Measurements from ENCODE around the gene HEY2. TPM values are rescaled to one million over a fixed set of nuclear protein-coding genes. Genes with fewer than 3 reads are reported as not detected.
"Not testable (repeated sequence)": the region's sequence is repeated elsewhere in the genome, so short reads cannot be mapped to it uniquely, and the experiment has no call there.

Gene HEY2
- total RNA-seq, 1 donor from 2014 or later, result 2.3 TPM

DNA sequence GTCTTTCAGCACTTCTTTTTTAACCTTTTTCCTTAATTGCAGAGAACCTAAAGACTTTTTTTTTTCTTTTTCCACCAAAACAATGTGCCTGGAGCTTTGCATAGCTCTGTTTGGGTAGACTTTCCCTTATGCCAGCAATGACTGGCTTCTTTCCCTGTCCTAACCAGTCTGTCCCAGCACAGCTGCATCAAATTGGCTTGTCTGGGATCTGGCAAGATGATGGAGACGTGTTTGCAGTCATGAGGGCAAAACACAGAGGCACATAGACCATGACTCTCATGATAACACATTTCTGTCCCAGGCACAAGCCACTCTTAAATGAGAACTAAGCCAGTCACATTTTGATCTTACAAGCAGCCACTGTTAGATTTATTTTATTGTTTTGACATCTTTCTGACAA lies 16.5 kb downstream of the HEY2 start:
- DNase-seq (ENCODE audit: low spot score), result no peak
- ATAC-seq, result no peak

DNA sequence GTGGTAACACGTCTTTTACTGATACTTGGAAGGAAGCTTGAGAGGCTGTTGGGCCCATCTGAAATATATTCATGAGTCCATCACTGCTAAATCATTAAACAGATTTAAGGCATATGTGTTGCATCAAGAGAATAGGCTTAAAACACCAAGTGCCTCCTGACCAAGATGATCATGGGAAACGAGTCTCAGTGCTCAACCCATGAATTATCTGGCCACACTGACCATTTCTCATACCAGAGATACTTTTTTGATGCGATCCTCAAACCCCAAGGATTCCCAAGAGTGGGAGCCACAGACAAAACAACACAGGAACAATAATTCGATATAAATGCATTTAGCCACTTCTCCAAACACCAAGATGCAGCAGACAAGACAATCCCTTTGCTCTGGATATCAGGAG lies 17.2 kb downstream of the HEY2 start:
- ATAC-seq (no peak), DNase-seq (ENCODE audit: low spot score) (no peak)

DNA sequence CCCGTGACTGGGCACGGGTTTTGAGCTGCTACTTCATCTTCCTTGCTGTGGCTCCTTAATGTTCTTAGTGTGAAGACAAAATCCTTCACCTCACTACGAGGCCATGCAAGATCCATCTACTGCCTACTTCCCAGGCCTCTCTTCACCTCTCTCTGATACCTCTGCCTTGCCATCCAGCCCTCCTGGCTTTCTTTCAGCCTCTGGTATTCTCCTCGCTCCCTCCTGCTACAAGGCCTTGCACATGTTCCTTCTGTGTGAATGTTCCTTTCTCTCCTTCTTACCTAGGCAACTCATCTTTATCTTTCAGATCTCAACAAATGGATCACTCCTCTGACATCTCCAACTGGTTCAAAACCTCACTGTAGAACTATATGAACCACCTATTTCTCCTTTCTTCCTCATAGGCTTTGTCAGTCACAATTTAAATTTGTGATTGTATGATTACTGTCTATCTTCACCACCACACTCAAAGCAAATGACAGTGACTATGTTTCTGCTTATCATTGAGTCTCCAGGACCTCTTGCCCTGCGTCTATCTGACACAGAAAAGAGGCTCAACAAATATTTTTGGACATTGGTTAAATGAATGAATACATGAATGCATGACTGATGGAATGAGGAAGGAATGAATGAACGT lies 19.8 kb downstream of the HEY2 start:
- no peak for ATAC-seq

DNA sequence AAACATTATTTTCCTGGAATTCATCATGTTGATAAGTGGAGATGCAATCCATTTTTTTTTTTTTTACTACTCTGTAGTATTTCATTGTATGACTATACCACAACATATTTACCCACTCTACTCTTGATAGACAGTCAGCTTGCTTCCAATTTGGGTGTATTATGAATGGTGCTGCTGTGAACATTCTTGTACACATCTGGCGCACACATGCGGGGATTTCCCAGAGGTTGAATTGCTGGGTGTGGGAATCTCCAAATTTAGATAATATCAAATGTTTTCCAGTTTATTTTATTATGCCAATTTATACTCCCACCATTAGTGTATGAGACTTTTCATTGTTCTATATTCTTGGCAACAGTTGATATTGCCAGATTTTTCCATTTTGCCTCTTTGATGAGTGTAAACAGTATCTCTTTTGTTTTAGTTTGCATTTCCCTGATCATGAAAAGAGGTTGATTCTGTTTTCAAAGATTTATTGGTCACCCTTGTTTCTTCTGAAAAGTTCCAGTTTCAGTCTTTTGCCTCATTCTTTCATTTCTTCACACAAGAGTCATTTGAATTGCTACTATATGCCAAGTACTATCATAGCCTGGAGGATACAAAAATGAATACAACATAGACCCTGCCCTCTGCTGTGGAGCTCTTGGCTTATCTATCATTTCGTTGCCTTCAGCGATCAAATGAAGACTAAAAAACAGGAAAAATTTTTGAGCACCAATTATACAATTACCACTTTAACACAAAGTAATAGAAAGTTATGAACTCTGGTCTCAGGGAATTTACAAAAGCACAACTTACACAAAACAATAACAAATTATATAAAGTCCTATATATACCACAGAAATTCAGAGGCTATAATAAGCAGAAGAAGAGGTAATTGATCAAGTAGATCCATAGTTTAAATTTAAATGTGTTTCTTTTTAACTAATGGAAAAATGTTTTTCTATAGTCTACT lies 24.2 kb downstream of the HEY2 start:
- no peak for DNase-seq (ENCODE audit: low spot score)
- no peak for ATAC-seq

More for the DNA sequence above, 19.8 kb downstream of the HEY2 start:
- DNase-seq (ENCODE audit: low spot score), result no peak

DNA sequence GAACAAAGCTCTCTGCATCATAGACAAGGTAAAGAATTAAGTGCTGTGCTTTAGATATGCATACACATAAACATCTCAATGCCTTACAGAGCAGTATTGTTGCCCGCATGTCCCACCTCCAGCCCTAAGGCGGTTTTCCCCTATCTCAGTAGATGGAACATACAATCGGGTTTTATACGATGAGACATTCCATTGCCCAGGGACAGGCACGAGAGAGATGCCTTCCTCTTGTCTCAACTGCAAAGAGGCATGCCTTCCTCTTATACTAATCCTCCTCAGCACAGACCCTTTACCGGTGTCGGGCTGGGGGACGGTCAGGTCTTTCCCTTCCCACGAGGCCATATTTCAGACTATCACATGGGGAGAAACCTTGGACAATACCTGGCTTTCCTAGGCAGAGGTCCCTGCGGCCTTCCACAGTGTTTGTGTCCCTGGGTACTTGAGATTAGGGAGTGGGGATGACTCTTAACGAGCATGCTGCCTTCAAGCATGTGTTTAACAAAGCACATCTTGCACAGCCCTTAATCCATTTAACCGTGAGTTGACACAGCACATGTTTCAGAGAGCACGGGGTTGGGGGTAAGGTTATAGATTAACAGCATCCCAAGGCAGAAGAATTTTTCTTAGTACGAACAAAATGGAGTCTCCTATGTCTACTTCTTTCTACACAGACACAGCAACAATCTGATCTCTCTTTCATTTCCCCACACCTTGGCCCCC lies 26.8 kb downstream of the HEY2 start:
- not testable (repeated sequence) for ATAC-seq; DNase-seq (ENCODE audit: low spot score)

DNA sequence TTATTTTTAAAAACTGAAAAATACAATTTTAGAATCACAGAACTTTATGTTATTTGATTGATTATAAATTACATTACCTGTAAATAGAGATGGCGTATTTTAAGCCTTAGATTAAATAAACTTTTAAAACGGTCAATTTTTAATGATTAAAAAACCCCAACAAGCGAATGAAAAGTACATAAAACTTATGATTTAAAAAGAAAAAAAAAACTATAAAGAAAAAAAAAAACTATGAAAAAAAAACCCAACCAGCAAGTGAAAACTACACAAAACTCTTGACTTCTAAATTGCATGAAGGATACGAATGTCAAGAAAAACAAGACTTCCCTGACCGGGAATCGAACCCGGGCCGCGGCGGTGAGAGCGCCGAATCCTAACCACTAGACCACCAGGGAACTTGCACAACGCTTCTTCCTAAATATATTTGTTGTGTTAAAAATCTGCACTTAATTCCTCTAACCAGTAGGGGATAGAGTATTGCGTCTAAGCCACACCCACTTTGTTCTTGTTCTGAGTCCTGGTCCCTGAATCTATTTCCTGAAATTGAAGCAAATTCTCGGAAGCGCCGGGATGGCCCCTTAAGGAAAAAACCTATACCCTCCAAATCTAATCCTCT lies 30.6 kb downstream of the HEY2 start:
- DNase-seq (ENCODE audit: low spot score) (peak; percentile 86), ATAC-seq (peak; percentile 93)

DNA sequence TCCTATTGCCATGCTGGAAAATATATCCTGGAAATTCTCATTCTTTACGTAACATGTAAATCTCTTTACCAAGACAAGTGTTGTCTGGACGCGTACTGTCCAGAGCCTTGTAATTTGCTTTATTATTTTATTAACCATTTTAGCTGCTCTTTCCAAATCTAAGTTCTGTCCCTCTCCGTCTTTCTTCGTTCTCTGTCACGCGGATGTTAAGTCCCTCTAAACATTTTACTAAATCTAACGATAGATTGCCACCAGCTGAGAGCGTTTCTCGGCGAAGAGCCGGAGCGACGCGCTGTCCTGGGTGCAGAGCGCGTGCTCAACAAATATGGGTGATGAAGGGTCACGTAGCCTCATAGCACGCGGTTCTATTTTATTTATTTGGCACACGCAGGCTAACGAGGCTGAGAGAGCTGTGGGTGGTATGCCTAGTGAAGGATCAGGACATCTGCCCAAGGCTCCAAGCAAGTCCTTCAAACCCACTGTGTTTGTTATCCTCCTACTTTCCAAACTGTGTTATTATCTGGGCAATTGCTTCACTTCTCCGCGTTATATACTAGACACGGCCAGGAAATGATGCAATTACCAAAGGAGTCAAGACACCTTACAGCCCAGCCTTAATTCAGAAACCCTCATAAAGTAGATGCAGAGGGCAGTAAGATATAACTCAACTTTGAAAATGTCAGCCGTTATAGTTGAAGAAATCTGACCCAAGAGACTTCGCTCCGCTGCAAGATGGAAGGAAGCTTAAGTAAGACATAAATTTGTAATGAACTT lies 31.3 kb downstream of the HEY2 start:
- peak; percentile 69 for DNase-seq (ENCODE audit: low spot score)
- ATAC-seq, result peak; percentile 89

DNA sequence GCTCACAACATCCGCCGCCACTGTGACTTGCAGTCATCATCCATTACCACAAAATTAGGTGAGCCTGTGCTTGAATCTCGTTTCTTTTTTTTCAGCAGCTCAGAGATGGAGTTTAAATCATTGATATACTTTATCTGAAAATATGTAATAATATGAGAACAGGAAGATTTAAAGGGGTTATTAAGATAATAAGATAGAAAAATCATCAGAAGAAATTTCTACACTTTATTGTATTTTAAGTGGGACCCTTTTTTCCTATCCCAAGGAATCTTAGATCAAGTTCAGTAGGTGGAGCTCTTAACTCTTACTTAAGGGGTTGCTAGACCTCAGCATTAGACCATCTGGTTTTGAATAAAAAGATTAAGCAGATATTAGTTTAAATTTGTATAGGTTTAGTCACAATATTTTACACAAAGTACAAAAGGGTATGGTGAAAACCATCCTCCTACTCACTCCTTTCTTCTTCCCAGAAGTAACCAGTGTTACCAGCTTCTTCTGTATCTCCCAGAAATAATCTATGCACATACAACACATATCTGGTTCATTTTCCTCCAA lies 32.0 kb downstream of the HEY2 start:
- ATAC-seq (no peak), DNase-seq (ENCODE audit: low spot score) (no peak)

DNA sequence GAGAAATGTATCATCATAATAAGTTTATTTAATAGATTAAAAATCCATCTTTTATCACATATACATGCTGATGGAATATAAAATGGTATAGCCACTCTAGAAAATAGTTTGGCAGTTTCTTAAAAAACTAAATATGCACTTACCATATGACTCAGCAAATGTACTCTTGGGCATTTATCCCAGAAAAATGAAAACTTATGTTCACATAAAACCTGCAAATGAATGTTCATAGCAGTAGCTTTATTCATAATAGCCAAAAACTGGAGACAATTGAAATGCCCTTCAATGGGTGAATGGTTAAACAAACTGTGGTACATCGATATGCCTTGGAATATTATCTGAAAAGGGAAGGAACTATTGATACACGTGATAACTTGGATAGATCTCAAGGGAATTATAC lies 34.9 kb downstream of the HEY2 start:
- ATAC-seq (no peak), DNase-seq (ENCODE audit: low spot score) (no peak)

DNA sequence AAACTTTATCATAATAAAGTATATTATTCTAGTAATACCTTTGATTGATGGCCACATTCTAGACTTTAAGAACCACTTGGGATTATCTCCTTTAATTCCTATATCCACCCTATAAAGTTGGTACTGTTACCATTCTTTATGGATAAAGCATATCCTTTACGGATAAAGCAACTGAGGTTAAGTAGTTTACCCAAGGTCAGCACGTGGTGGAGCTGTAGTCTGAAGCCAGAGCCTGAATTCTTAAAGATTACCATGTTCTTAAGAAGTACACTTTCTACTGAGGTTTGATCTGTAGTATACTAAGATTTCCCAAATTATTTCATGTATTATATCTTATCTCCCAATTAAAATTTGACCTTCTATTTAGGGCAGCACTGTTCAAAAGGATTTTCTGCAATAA lies 38.4 kb downstream of the HEY2 start:
- DNase-seq (ENCODE audit: low spot score), result no peak
- no peak for ATAC-seq

DNA sequence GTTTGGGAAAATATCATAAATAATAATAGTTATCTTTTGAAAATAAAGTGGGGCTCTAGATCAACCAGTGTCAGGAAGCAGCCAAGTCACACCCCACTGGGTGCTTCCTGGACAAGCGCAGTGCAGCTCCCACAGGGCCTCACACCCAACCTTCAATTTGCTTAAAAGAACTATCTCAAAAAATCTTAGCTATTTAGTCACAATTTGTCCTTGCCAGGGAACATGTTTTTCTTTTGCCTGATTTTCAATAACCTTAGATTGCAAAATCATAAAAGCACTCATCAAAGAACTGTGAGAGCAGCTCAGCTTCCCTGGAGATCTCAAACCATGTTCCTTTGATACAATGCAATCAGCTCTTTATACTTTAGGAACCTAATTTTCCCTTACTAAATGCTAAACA lies 39.7 kb downstream of the HEY2 start:
- DNase-seq (ENCODE audit: low spot score) (no peak), ATAC-seq (no peak)

DNA sequence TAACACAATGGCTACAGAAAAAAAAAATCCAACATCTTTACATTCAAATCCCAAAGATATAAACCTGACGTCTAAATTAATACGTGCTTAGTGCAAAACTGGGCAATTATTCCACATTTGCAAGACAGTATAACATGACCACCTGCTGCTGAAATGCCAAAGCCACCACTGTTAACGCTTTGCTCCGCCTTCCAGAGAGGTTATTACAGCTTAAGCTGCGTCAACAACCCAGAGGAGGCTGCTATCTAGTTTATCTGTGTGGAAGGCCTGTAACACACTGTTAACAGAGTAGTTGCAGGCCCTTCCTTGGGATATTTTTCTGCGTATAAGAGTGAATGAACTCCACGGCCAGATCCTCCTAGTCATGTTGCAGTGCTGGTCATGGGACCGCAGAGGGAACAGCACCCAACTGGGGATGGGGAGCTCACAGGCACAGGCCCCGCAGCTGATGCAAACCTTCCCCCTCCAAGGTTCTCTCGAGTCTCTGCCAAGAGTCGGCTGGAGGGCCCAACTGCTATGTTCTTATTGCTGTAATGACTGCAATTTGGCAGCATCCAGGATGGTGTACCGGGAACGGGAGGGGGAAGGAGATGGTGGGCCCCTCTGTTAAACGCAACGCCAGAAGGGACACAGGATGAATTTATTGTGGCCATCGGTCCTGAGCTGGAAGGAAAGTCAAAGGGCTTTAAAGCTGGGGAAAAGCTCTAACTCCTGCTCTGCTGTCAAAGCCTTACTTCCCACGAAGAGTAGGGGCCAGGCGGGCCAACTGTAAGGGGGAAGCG lies 40.3 kb downstream of the HEY2 start:
- DNase-seq (ENCODE audit: low spot score), result peak; percentile 60
- peak; percentile 44 for ATAC-seq

DNA sequence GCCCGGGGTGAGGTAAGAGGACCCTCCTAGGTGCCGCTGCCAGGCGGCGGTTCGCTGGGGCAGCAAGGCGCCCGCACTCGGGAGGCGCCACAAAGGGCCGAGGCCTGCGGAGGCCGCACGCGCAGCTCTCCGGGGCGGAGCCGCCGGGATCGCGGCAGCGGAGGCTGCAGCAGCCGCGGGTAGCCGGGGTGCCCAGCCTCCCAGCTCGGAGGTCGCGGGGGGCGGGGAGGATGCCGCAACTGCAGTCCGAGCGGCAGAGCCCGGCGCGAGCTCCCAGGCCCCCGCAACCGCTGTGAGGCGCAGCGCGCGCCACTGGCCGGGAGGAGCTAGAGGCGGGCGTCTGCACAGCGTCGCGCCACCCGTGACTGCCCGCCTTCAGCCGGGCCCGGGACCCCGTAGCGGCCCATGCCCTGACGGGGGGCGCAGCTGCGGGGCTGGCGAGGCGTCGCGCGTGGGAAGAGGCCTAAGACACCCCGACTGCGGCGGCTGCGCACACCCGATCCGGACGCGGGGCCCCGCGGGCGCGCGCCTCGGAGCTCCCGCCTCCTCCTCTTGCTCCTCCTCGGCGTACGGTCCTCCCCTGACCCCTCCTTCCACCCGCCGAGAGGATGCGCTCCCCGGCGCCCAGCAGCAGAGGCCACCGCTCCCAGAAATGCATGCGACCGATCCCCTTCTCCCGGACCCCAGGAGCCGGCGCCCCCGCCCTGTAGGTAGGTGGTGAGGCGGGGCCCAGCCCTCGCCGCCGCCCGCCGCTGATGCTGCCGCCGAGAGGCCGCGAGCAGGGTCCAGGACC lies 41.1 kb downstream of the HEY2 start, which contains the start of gene NCOA7:
Gene NCOA7, plus strand, starts transcription at position 603 of the 793 bp plus-strand sequence. CDS start 24,395 bp downstream, outside the sequence.
- ATAC-seq, result peak; percentile 92
- peak; percentile 85 for DNase-seq (ENCODE audit: low spot score)

DNA sequence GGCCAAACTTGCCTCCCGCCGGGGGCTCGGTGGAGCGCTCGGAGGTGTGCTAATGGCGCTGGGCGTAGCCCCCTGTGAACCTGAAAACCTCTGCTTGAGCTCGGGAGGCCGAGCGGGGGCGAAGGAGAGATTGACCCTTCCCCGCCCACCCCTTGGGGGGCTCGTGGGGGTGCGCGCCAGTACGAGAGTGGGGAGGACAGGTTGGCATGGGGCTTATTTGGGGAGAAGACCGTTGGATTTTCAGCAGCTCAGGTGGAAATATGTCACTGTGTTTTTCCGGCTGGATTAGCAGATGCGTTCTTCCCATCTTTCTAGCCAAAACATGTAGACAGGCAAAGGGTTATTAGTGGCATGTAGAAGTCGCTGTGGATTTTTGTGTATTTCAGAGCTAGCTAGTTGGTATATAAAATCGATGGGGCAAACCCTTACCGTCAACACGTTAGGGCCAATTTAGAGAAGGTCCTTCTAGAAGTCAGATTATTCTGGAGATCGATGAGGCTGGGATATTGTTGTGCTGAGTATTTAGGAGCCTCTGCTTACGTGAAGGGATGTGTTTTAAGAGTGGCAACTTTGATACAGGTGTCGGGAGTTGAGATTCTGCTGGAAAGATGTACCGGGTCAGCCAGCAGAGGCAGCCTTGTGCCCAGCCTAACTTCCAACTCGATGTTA lies 41.9 kb downstream of the HEY2 start:
- peak; percentile 53 for ATAC-seq
- DNase-seq (ENCODE audit: low spot score), result no peak

DNA sequence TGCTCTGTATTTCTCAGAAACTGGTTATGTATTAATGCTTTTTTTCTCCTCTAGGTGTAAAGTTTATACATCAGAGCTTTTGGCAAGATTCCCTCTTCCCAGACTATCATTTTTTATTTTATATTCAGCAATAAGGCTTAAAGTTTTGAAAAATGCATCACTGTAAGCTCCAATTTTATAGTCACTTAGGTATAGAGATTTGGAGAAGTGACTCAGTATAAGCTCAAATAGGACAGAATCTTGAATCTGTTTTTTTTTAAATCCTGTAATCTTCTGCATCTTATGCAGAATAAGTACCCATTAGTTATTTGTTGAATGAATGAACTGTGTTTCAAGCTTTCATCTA lies 42.4 kb downstream of the HEY2 start:
- ATAC-seq (no peak), DNase-seq (ENCODE audit: low spot score) (no peak)

DNA sequence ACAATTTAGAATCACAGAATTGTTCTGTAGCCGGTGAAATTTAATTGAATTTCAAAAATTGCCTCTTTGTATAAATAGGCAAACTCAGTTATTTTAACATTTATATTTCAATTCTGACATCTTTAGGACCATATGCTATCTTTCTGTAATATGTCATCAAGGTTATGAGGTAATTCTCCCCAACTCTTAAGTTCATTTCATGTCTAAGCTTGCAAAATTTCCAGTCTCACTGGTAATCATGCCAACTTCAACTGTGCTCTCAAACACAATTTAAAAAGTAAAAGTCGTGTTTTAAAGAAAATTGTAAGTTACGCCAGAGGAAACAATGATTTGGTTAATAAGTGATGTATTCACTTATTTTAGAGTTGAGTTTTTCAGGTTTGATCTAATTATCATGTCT lies 42.7 kb downstream of the HEY2 start:
- no peak for DNase-seq (ENCODE audit: low spot score)

DNA sequence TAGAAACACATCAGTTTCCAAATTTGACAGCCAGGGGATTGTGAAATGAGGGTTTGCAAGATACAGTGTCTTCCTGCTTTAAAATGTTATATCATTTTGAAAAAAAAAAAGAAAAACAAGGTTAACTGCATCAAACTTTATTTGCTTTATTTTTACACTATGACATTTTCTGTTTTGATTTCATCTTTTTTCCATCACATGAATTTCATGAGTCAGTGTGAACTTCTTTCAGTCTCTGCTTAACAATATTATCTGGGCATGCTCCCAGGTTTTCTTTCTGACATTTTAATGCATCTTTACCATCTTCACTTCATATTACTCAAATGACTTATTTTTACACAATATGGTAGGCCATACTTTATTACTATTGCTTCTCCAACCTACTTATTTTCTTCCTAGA lies 43.2 kb downstream of the HEY2 start:
- ATAC-seq, result no peak

More for the DNA sequence above, 42.7 kb downstream of the HEY2 start:
- no peak for ATAC-seq

DNA sequence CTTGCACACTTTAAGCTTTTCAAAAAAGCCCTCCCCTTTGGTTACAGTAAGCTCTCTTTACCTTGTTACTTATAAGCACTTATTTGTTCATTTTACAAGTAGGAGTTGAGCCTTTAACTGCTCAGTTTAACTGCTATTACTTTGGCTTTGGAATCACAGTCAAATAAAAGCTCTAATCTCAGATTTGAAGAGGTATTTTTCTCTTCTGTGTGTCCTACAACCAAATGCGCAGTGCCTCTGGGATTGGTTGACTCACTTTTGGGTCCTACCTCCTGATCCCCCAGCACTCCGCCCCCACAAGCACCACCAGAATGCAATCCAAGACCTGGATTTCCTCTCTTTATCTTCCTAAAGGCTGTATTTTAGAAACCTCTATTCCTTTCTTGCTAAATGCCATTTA lies 43.8 kb downstream of the HEY2 start:
- no peak for DNase-seq (ENCODE audit: low spot score)
- no peak for ATAC-seq

More for the DNA sequence above, 43.2 kb downstream of the HEY2 start:
- DNase-seq (ENCODE audit: low spot score), result no peak
